ENCODE data around the gene AMMECR1.

DNA sequence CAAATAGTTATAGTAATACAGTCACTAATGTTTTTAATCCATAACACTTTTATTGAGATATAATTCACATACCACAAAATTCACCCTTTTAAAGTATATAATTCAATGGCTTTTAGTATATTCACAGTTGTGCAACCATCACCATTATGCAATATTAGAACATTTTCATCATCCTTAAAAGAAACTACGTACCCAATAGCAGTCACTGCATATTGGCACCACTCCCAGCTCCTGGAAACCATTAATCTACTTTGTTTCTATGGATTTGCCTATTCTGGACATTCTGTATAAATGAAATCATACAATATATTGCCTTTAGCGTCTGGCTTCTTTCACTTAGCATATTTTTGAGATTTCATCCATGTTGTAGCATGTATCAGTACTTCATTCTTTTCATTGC, 99.3 kb downstream of the AMMECR1 start:
- TF ChIP-seq EZH2 (IDR thresholded peaks at IDR 0.05; ENCODE audit: insufficient read depth, poor library complexity, severe bottlenecking) (no peak), EZH2phosphoT487 (IDR thresholded peaks at IDR 0.05; ENCODE audit: insufficient read depth, low read depth) (no peak)

Measured in GM23248 (cell line).